Activated T-helper 1 cell treated with anti-CD3 and anti-CD28 coated beads, Interleukin-12 subunit alpha, Interleukin-12 subunit beta, Interleukin-2, Interleukin-4 antibody, amounts not matched to agents 30 ng/mL and 10 ng/mL and 1 ng/mL, durations not matched to agents 14 hours and 24 hours and 36 hours (primary cell): ENCODE results near the gene DPH1. TPM values are rescaled to one million over a fixed set of nuclear protein-coding genes. Genes with fewer than 3 reads are reported as not detected.
"Not testable (repeated sequence)": the region's sequence is repeated elsewhere in the genome, so short reads cannot be mapped to it uniquely, and the experiment has no call there.

Experiments
- DNase-seq: peaks from one replicate; pipeline ENCODE4 v3.0.0; 2021; ENCODE audit warnings: low spot score
- H3K27ac Mint-ChIP-seq: one replicate; pipeline ENCODE4 v1.8.0; 2021; ENCODE audit warnings: mild to moderate bottlenecking, mixed read lengths
- H3K27me3 Mint-ChIP-seq: one replicate; pipeline ENCODE4 v1.8.0; 2022; ENCODE audit warnings: mild to moderate bottlenecking, moderate library complexity, mixed read lengths; ENCODE audit not compliant: insufficient read depth
- H3K36me3 Mint-ChIP-seq: one replicate; pipeline ENCODE4 v1.8.0; 2021; ENCODE audit warnings: low read depth, mixed read lengths
- H3K4me1 Mint-ChIP-seq: one replicate; pipeline ENCODE4 v1.8.0; 2021; ENCODE audit warnings: low read depth, mixed read lengths
- H3K4me3 Mint-ChIP-seq: one replicate; pipeline ENCODE4 v1.8.0; 2021; ENCODE audit warnings: mild to moderate bottlenecking, moderate library complexity, mixed read lengths
- H3K9me3 Mint-ChIP-seq: one replicate; pipeline ENCODE4 v1.8.0; 2021; ENCODE audit warnings: mixed read lengths
- intact Hi-C: fragments of 100-400 bp; cut with micrococcal nuclease; formaldehyde crosslinking; loops from one replicate; pipeline ENCODE4 v1.15.1; 2024
- total RNA-seq: library from RNA; stranded (reverse); gene quantifications from 2 replicates; pipeline ENCODE4 v1.2.3, GENCODE V29; 2022

The DPH1 gene
- total RNA-seq: 49.4 and 61.3 TPM in 2 replicates

DNA sequence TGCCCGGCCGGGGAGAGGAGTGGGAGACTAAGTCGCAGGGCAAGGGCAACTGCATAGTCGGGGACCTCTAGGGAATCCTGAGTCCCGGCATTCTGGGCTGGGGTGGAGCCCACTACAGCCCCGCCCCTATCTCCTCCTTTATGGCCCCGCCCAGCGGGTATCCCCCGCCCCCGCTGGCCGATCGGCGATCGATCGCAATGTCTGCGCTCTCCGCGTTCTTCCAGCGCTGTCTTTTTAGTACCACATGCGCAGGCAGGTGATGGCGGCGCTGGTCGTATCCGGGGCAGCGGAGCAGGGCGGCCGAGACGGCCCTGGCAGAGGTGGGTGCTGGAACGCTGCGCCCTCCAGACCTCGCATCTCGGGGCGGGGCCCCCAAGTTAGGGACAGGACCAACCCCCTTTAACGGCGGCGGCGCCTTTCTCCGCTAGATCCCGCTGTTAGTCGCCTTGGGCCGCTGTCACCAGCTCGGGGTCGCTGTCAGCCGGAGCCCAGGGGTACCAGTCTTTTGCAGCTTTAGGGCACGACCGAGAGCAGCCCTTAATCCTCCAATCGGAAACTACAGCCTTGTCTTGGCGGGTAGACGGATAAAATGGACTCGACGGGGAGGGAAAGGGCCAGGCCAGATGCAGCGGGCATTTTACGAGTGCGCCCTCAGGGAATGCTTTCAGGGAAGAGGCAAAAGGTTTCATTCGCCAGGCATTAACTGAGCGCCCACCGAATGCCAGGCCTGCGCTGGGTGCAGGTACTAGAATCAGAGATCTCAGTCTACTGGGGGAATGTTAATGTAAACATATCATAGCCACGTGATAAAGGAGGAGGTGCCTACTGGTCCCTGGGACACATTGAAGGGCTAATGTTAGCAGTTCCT lies at the start of gene DPH1:
DPH1 (plus strand) TSS at position 243 of the 868 bp plus-strand sequence; CDS start at position 260, 17 bp downstream.
- DNase-seq: peak; percentile 85
- no peaks in the 10 kb centered on the region for H3K9me3 Mint-ChIP-seq
- peak within 1 kb of the TSS; percentile 92 for H3K4me3 Mint-ChIP-seq
- H3K36me3 Mint-ChIP-seq: no peaks in the 10 kb centered on the region
- H3K27me3 Mint-ChIP-seq: peaks cover 35% of the 10 kb centered on the region
- H3K27ac Mint-ChIP-seq: peak within 1 kb of the TSS; percentile 75
- H3K4me1 Mint-ChIP-seq: peaks cover 13% of the 10 kb centered on the region
- intact Hi-C loops: loop anchor here (1.0 kb wide), 5 partner anchors 11 to 313 kb away; partner anchors contain the start of gene SMYD4

DNA sequence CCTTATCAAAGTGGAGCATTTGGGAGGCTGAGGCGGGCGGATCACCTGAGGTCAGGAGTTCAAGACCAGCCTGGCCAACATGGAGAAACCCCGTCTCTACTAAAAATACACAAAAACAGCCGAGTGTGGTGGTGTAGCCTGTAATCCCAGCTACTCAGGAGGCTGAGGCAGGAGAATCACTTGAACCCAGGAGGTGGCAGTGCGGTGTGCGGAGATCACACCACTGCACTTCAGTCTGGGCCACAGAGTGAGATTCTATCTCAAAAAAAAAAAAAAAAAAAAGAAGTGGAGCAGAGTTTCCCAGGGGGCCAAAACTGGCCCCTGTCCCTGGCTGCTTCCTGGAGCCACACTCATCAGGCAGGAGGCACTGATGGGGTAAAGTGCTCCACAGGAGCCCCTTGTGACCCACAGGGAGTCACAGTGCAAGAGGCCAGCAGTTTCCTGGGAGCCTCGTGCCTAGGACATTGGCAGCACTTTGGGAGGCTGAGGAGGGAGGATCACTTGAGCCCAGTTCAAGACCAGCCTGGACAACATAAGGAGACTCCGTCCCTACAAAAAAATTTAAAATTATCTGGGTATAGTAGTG lies 49.2 kb upstream of the DPH1 start:
- H3K9me3 Mint-ChIP-seq: no peaks in the 10 kb centered on the region
- H3K4me3 Mint-ChIP-seq: no peak overlapping the region
- H3K36me3 Mint-ChIP-seq: no peaks in the 10 kb centered on the region
- no peak overlapping the region for H3K27ac Mint-ChIP-seq
- H3K27me3 Mint-ChIP-seq: peaks cover 21% of the 10 kb centered on the region
- no peak for DNase-seq
- intact Hi-C loops: no loop called here
- H3K4me1 Mint-ChIP-seq: peaks cover 8% of the 10 kb centered on the region

GRCh38 chr17:1982793-1983366 lies 47.1 kb upstream of the DPH1 start:
- H3K4me3 Mint-ChIP-seq, H3K36me3 Mint-ChIP-seq, DNase-seq, intact Hi-C loops, H3K4me1 Mint-ChIP-seq, H3K27ac Mint-ChIP-seq, H3K9me3 Mint-ChIP-seq: not testable (repeated sequence)
- H3K27me3 Mint-ChIP-seq: peaks cover 19% of the 10 kb centered on the region

DNA sequence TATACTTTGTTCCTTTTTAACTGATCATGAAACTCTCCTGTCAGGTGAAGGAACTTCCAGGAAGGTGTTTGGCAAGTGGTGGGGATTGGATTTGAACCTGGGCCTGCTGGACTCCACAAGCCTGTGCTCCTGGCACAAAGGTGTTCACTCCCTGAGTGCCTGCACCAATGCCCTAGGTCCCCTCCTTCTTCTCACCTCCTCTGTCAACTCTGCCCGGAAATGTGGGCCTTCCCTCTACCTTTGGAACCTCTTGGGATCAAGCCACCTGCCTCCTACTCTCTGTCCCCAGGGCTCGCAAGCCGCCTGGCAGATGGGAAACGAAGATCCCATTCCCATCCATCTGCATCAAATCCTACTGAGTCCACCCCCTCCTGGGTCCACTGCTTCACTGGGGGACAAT lies 44.9 kb upstream of the DPH1 start:
- H3K27me3 Mint-ChIP-seq: peaks cover 12% of the 10 kb centered on the region
- no peak for DNase-seq
- H3K36me3 Mint-ChIP-seq: no peaks in the 10 kb centered on the region
- H3K4me3 Mint-ChIP-seq: no peak overlapping the region
- H3K4me1 Mint-ChIP-seq: no peaks in the 10 kb centered on the region
- H3K9me3 Mint-ChIP-seq: no peaks in the 10 kb centered on the region
- intact Hi-C loops: no loop called here
- no peak overlapping the region for H3K27ac Mint-ChIP-seq

DNA sequence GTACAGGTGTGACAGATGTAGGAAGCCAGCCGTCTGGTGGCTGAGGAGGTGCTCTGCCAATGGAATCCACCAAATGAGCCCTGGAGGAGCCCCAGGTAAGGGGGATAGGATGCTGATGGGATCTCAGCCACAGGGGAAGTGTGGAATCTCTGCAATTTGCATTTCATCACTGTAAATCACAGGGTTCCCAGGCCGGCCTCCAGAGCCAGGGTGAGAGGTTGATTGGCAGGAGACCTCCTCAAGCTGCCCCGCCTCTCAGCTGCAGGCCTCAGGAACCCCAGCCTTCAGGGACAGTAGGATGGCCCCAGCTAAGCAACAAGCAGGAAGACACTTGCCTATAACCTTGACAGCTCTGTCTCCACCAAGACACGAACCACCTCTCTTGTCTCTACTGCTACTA lies 44.3 kb upstream of the DPH1 start:
- Mint-ChIP-seq H3K9me3 (no peaks in the 10 kb centered on the region), H3K36me3 (no peaks in the 10 kb centered on the region)

DNA sequence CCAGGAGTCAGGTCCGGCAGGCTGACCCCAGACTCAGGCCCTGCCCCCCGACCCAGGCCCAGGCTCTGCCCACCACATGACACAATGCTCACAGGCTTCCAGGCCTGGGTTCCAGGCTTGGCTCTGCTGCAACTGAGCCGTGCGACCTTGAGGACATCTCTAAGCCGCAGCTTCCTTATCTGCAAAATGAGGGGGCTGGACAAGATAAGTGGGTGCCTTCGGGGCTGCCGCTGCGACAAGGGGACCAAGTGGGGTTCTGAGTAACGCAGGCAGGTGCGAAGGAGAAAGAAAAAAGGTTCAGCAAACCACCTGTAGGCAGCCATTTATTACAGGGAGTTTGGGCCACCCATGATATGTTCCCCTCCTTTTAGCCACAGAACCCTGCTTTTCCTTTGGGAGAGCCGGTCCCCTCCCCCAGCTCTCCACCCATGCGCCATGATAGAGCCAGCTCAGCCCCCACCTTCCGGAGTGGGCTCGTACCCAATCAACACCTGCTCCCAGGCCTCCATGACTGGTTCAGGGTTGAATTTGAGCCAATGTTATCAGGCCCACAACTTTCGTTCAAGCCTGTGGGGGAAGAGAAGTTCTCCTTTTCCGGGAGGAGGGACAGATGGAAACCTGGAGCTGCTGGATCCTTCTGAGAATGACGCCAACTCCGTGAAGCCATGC lies 43.0 kb upstream of the DPH1 start:
- Mint-ChIP-seq H3K27me3 (peaks cover 15% of the 10 kb centered on the region), H3K36me3 (no peaks in the 10 kb centered on the region), H3K9me3 (no peaks in the 10 kb centered on the region), H3K27ac (no peak overlapping the region), H3K4me3 (no peak overlapping the region), H3K4me1 (no peaks in the 10 kb centered on the region)
- intact Hi-C loops: no loop called here
- no peak for DNase-seq

More for the DNA sequence above, 44.3 kb upstream of the DPH1 start:
- H3K27ac Mint-ChIP-seq: no peak overlapping the region
- peaks cover 12% of the 10 kb centered on the region for H3K27me3 Mint-ChIP-seq
- intact Hi-C loops: no loop called here
- no peaks in the 10 kb centered on the region for H3K4me1 Mint-ChIP-seq
- no peak overlapping the region for H3K4me3 Mint-ChIP-seq
- DNase-seq: no peak

DNA sequence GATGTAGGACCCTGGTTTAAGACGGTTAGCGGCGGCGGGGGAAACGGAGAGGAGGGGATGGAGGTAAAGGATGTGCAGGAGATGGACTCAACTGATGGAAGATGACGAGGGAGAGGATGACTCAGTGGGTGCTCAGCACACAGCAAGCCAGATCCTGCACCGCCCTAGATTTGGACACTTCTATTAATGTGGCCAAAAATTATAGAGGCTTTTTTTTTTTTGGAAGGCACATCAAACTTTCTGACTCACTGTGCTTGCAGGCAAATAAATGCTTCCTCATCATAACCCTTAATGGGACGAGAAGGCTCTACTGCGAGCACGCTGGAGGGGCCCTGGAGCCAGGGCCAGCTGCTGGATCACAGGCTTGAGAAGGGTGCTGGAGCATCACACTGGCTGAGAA lies 40.8 kb upstream of the DPH1 start:
- H3K27ac Mint-ChIP-seq: no peak overlapping the region
- no peak for DNase-seq
- no peaks in the 10 kb centered on the region for H3K36me3 Mint-ChIP-seq
- no peak overlapping the region for H3K4me3 Mint-ChIP-seq
- H3K4me1 Mint-ChIP-seq: no peaks in the 10 kb centered on the region
- H3K27me3 Mint-ChIP-seq: peaks cover 16% of the 10 kb centered on the region
- H3K9me3 Mint-ChIP-seq: no peaks in the 10 kb centered on the region
- intact Hi-C loops: no loop called here

DNA sequence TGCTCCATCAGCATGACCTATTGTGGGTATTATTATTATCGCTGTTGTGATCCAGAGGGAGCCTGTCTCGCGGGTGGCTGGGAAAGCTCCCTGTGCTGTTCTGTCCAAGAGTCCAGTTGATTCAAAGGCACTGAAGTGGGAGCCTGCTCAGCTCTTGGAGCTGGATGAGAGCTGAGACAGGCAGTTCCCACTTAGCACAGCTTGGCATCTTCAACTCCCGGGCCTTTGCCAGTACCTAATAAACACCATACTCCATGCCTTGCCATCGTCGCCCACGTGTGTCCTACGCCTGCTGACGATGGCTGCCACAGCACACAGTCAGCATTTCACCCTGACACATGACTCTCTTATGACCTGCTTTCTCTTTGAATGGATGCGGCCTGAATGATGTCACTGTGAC lies 37.4 kb upstream of the DPH1 start:
- Mint-ChIP-seq H3K9me3 (no peaks in the 10 kb centered on the region), H3K27me3 (peaks cover 32% of the 10 kb centered on the region), H3K36me3 (no peaks in the 10 kb centered on the region), H3K27ac (no peak overlapping the region), H3K4me1 (no peaks in the 10 kb centered on the region), H3K4me3 (no peak overlapping the region)
- intact Hi-C loops: no loop called here
- no peak for DNase-seq

GRCh38 chr17:1994707-1995106 lies 35.2 kb upstream of the DPH1 start:
- intact Hi-C loops: no loop called here
- Mint-ChIP-seq H3K4me1 (no peaks in the 10 kb centered on the region), H3K4me3 (no peak overlapping the region), H3K9me3 (no peaks in the 10 kb centered on the region), H3K36me3 (peaks cover 2% of the 10 kb centered on the region), H3K27ac (no peak overlapping the region), H3K27me3 (peaks cover 38% of the 10 kb centered on the region)
- no peak for DNase-seq

DNA sequence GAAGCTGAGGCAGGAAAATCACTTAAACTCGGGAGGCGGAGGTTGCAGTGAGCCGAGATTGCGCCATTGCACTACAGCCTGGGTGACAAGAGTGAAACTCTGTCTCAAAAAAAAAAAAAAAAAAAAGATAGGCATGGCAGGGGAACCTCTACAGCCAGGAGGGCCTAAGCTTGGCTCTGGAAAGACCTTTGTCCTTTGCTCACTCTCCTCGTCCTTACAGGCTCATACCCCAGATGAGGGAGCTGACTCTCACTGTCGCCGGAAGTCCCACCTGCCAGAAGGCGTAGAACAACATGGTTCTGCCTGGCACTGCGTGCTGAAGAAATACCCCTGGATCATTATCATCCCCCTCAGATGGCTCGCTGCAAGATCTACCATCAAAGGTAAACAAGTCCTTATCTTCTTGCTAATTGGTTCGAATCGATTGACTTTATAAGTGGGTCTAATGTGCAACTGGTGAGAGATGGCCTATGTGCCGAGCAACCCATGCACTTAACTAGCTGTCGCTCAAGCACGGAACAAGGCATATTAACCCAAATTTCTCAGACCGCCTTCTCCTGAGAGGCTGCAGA lies 34.5 kb upstream of the DPH1 start:
- intact Hi-C loops: no loop called here
- H3K27ac Mint-ChIP-seq: no peak overlapping the region

DNA sequence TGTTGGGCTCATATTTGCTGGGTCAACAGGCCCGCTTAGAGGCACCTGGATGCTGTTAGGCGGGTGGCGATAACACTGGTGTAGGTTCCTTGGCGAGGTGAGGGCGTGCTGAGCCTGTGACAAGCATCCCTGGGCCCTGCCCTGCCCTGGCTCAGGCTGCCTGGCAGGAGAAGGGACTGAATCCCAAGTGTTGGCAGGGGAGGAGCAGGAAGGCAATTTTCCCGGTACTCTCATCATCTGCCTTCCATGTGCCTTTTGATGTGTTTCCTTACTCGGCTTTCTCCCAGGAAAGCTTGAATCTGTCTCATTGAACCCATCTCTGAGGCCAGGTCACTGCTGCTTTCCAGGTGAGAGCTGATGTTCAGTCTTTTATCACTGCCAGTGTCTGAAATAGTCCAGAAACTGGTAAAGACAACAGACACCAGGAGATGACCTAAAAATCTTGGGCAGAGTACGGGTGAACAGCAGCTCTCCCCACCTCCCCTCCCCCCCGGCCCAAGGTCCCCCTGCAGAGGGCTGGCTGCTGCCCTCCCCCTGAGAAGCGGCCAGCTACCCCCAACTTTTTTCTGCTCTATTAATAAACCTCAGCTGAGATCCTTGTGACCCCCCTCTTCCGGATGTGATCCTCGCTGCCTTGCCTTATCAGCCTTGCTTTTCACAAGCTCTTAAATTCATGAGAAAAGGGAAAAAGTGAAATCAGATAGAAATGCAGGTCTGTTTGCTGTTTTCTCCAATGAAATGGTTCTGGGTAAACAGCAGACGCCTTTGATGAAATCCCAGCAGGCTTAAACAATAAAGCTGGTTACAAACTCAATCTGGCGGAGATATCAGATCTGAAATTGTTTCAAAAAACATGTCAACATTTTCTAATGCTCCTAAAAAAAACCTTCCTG lies 33.8 kb upstream of the DPH1 start:
- H3K27me3 Mint-ChIP-seq: peaks cover 37% of the 10 kb centered on the region
- H3K4me3 Mint-ChIP-seq: no peak overlapping the region
- peaks cover 2% of the 10 kb centered on the region for H3K36me3 Mint-ChIP-seq
- H3K27ac Mint-ChIP-seq: no peak overlapping the region
- no peaks in the 10 kb centered on the region for H3K9me3 Mint-ChIP-seq
- DNase-seq: no peak
- intact Hi-C loops: no loop called here
- H3K4me1 Mint-ChIP-seq: no peaks in the 10 kb centered on the region

More for the DNA sequence above, 34.5 kb upstream of the DPH1 start:
- no peaks in the 10 kb centered on the region for H3K4me1 Mint-ChIP-seq
- no peak for DNase-seq
- H3K9me3 Mint-ChIP-seq: no peaks in the 10 kb centered on the region
- peaks cover 2% of the 10 kb centered on the region for H3K36me3 Mint-ChIP-seq
- H3K4me3 Mint-ChIP-seq: no peak overlapping the region
- H3K27me3 Mint-ChIP-seq: peaks cover 39% of the 10 kb centered on the region

DNA sequence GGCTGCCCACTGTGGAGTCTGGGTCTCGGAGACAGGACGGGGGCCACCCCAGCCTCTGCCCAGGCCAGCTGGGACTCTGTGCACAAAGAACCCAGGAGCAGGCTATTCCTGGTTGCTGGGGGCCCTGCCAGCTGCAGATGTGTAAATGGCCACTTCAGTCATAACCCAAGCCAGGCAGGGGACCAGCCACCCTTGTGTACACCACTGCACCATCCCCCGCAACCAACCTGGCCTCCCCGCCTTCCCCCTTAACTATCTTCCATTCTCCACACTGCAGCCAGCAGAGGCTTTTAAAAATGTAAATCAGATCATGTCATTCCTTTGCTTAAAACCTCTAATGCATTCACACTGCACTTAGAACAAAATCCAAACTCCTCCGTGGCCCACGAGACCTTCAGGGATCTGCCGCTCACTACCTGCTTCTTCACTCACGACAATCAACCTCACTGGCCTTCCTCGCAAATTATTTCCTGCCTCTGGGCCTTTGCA lies 33.1 kb upstream of the DPH1 start:
- no peaks in the 10 kb centered on the region for H3K9me3 Mint-ChIP-seq
- H3K27me3 Mint-ChIP-seq: peaks cover 37% of the 10 kb centered on the region
- H3K4me1 Mint-ChIP-seq: no peaks in the 10 kb centered on the region

More for the DNA sequence above, 33.1 kb upstream of the DPH1 start:
- DNase-seq: no peak
- no peak overlapping the region for H3K27ac Mint-ChIP-seq
- no peak overlapping the region for H3K4me3 Mint-ChIP-seq
- intact Hi-C loops: no loop called here
- peaks cover 2% of the 10 kb centered on the region for H3K36me3 Mint-ChIP-seq
